AG09309 (cell line): ENCODE results near the gene MPV17L.
A peak's percentile ranks its signal among the peaks of the same experiment; 100 is the strongest.
"Not testable (repeated sequence)": the region's sequence is repeated elsewhere in the genome, so short reads cannot be mapped to it uniquely, and the experiment has no call there.

ENCODE experiments used
- DNase-seq: peaks from one replicate; pipeline ENCODE4 v3.0.0-alpha.2; 2010; ENCODE audit warnings: low read depth
- H3K4me3 ChIP-seq: 2 replicates; pipeline ENCODE4 v1.5.1; 2011; ENCODE audit warnings: mild to moderate bottlenecking, low read depth, low read length, moderate library complexity; ENCODE audit not compliant: control insufficient read depth
- CTCF ChIP-seq: IDR thresholded peaks from 2 replicates; pipeline ENCODE4 v1.5.1; 2011; ENCODE audit warnings: mild to moderate bottlenecking, low read depth, low read length, inconsistent platforms; ENCODE audit not compliant: insufficient read depth, control insufficient read depth; ENCODE audit errors: missing control alignments

The MPV17L gene

GRCh38 chr16:15427648-15428239 lies 32.2 kb downstream of the MPV17L start:
- no peak overlapping the region for H3K4me3 ChIP-seq
- DNase-seq, result peak; percentile 62
- peak; percentile 73 for TF ChIP-seq CTCF

- not testable (repeated sequence) for DNase-seq, H3K4me3 ChIP-seq
These were observed 35.3 kb downstream of the MPV17L start for GRCh38 chr16:15430884-15431283.

GRCh38 chr16:15434079-15434424 lies 38.5 kb downstream of the MPV17L start:
- TF ChIP-seq CTCF, result no peak
- DNase-seq, result no peak
- peak overlapping the region; percentile 86 for H3K4me3 ChIP-seq

GRCh38 chr16:15434425-15435215 lies 39.1 kb downstream of the MPV17L start, which contains the start of gene BMERB1:
Gene BMERB1 (plus strand): TSS chr16:15434588. CDS start chr16:15434654, 66 bp downstream.
- no peak for DNase-seq
- no peak for TF ChIP-seq CTCF
- peak within 1 kb of the TSS; percentile 86 for H3K4me3 ChIP-seq

GRCh38 chr16:15435216-15435864 lies 39.8 kb downstream of the MPV17L start:
- DNase-seq, result no peak
- H3K4me3 ChIP-seq, result peak overlapping the region; percentile 86
- no peak for TF ChIP-seq CTCF

GRCh38 chr16:15439102-15439501 lies 43.5 kb downstream of the MPV17L start:
- no peak overlapping the region for H3K4me3 ChIP-seq
- no peak for DNase-seq
- TF ChIP-seq CTCF, result no peak

- H3K4me3 ChIP-seq, result no peak overlapping the region
- no peak for DNase-seq
- TF ChIP-seq CTCF, result no peak
These were observed 44.0 kb downstream of the MPV17L start for GRCh38 chr16:15439521-15439920.
